Measurements from ENCODE around the gene TRIM75.

Gene TRIM75

GRCh38 chr4:165053645-165054044, at the start of gene TRIM75:
Gene TRIM75 (plus strand): TSS chr4:165053866. CDS start chr4:165059148, 5,282 bp downstream.
- no peaks in the 10 kb centered on the region for H3K4me1 ChIP-seq (ENCODE audit: insufficient read depth, low read length, severe bottlenecking)
- no peak within 1 kb of the TSS for H3K9ac ChIP-seq (ENCODE audit: low read length)
- H3K36me3 ChIP-seq (ENCODE audit: insufficient read depth, low read length), result no peaks in the 10 kb centered on the region
- no peaks in the 10 kb centered on the region for H3K9me3 ChIP-seq (ENCODE audit: low read length)
- TF ChIP-seq CTCF (IDR thresholded peaks at IDR 0.05; ENCODE audit: low read length) (no peak), EZH2 (IDR thresholded peaks at IDR 0.05; ENCODE audit: borderline replicate concordance, low read length) (no peak)
- H4K20me1 ChIP-seq (ENCODE audit: insufficient read depth, low read length), result no peaks in the 10 kb centered on the region
- no peaks in the 10 kb centered on the region for H3K27me3 ChIP-seq (ENCODE audit: insufficient read depth, low read length)
- no peaks in the 10 kb centered on the region for H3K9me2 ChIP-seq (ENCODE audit: low read depth, low read length)
- no peaks in the 10 kb centered on the region for H3F3A ChIP-seq (ENCODE audit: insufficient read depth, low read length)
- H3K79me2 ChIP-seq (ENCODE audit: insufficient read depth, low read length), result no peaks in the 10 kb centered on the region
- no peak within 1 kb of the TSS for H2AFZ ChIP-seq (ENCODE audit: low read length)
- H3K4me3 ChIP-seq (ENCODE audit: low read depth, low read length, poor library complexity, severe bottlenecking), result no peak within 1 kb of the TSS
- no peak within 1 kb of the TSS for H3K27ac ChIP-seq (ENCODE audit: low read depth, low read length, poor library complexity, severe bottlenecking)
- H3K4me2 ChIP-seq (ENCODE audit: low read length), result no peak within 1 kb of the TSS

- H3K36me3 ChIP-seq (ENCODE audit: insufficient read depth, low read length), result no peaks in the 10 kb centered on the region
- no peaks in the 10 kb centered on the region for H3K9me2 ChIP-seq (ENCODE audit: low read depth, low read length)
- no peak overlapping the region for H3K9ac ChIP-seq (ENCODE audit: low read length)
- no peak overlapping the region for H2AFZ ChIP-seq (ENCODE audit: low read length)
- no peaks in the 10 kb centered on the region; the same call in 1 of the 2 replicates for H3K27me3 ChIP-seq (ENCODE audit: insufficient read depth, low read length)
- no peak for TF ChIP-seq EZH2 (IDR thresholded peaks at IDR 0.05; ENCODE audit: borderline replicate concordance, low read length)
- TF ChIP-seq CTCF (IDR thresholded peaks at IDR 0.05; ENCODE audit: low read length), result no peak
- no peaks in the 10 kb centered on the region for H3F3A ChIP-seq (ENCODE audit: insufficient read depth, low read length)
- H3K27ac ChIP-seq (ENCODE audit: low read depth, low read length, poor library complexity, severe bottlenecking), result no peak overlapping the region
- H4K20me1 ChIP-seq (ENCODE audit: insufficient read depth, low read length), result no peaks in the 10 kb centered on the region
- H3K79me2 ChIP-seq (ENCODE audit: insufficient read depth, low read length), result no peaks in the 10 kb centered on the region
- H3K9me3 ChIP-seq (ENCODE audit: low read length), result no peaks in the 10 kb centered on the region
- no peak overlapping the region for H3K4me2 ChIP-seq (ENCODE audit: low read length)
- no peak overlapping the region for H3K4me3 ChIP-seq (ENCODE audit: low read depth, low read length, poor library complexity, severe bottlenecking)
- no peaks in the 10 kb centered on the region for H3K4me1 ChIP-seq (ENCODE audit: insufficient read depth, low read length, severe bottlenecking)
Observed at GRCh38 chr4:165005352-165005925, 48.2 kb upstream of the TRIM75 start.

GRCh38 chr4:165006456-165006855, 47.2 kb upstream of the TRIM75 start:
- H2AFZ ChIP-seq (ENCODE audit: low read length), result no peak overlapping the region
- H3K27me3 ChIP-seq (ENCODE audit: insufficient read depth, low read length), result no peaks in the 10 kb centered on the region; the same call in 1 of the 2 replicates
- no peak overlapping the region for H3K4me2 ChIP-seq (ENCODE audit: low read length)
- no peak overlapping the region for H3K9ac ChIP-seq (ENCODE audit: low read length)
- H3K79me2 ChIP-seq (ENCODE audit: insufficient read depth, low read length), result no peaks in the 10 kb centered on the region
- no peaks in the 10 kb centered on the region for H4K20me1 ChIP-seq (ENCODE audit: insufficient read depth, low read length)
- no peak overlapping the region for H3K4me3 ChIP-seq (ENCODE audit: low read depth, low read length, poor library complexity, severe bottlenecking)
- H3K36me3 ChIP-seq (ENCODE audit: insufficient read depth, low read length), result no peaks in the 10 kb centered on the region
- no peaks in the 10 kb centered on the region for H3K9me3 ChIP-seq (ENCODE audit: low read length)
- H3K4me1 ChIP-seq (ENCODE audit: insufficient read depth, low read length, severe bottlenecking), result no peaks in the 10 kb centered on the region
- no peak overlapping the region for H3K27ac ChIP-seq (ENCODE audit: low read depth, low read length, poor library complexity, severe bottlenecking)
- no peaks in the 10 kb centered on the region for H3K9me2 ChIP-seq (ENCODE audit: low read depth, low read length)
- no peak for TF ChIP-seq EZH2 (IDR thresholded peaks at IDR 0.05; ENCODE audit: borderline replicate concordance, low read length)
- no peak for TF ChIP-seq CTCF (IDR thresholded peaks at IDR 0.05; ENCODE audit: low read length)
- no peaks in the 10 kb centered on the region for H3F3A ChIP-seq (ENCODE audit: insufficient read depth, low read length)

All from OCI-LY1 (cell line).